H9 (cell line): ENCODE data around the gene EGFL6. TPM values are rescaled to one million over a fixed set of nuclear protein-coding genes. Genes with fewer than 3 reads are reported as not detected.

Experiments used
- DNase-seq: peaks from one replicate; pipeline ENCODE4 v3.0.0-alpha.2; 2017
- H2AFZ ChIP-seq: one replicate; pipeline ENCODE4 v1.6.1; 2013; ENCODE audit warnings: mild to moderate bottlenecking, low read length, control low read depth, moderate library complexity
- H2AK5ac ChIP-seq: 2 replicates; pipeline ENCODE4 v1.6.1; 2013; ENCODE audit warnings: low read length, control low read depth, mixed read lengths; ENCODE audit not compliant: insufficient read length
- H2BK120ac ChIP-seq: one replicate; pipeline ENCODE4 v1.6.1; 2013; ENCODE audit warnings: low read depth, mild to moderate bottlenecking, low read length, control low read depth, inconsistent platforms; ENCODE audit not compliant: poor library complexity, severe bottlenecking
- H2BK12ac ChIP-seq: 2 replicates; pipeline ENCODE4 v1.6.1; 2013; ENCODE audit warnings: low read length, control low read depth, mixed read lengths, low read depth; ENCODE audit not compliant: insufficient read length
- H2BK15ac ChIP-seq: 2 replicates; pipeline ENCODE4 v1.6.1; 2013; ENCODE audit warnings: low read depth, low read length, control low read depth
- H2BK20ac ChIP-seq: one replicate; pipeline ENCODE4 v1.6.1; 2013; ENCODE audit warnings: low read depth, mild to moderate bottlenecking, low read length, control low read depth, inconsistent platforms; ENCODE audit not compliant: poor library complexity, severe bottlenecking
- H2BK5ac ChIP-seq: 2 replicates; pipeline ENCODE4 v1.6.1; 2013; ENCODE audit warnings: low read length, control low read depth, mixed read lengths; ENCODE audit not compliant: insufficient read length
- H3K14ac ChIP-seq: 2 replicates; pipeline ENCODE4 v1.6.1; 2013; ENCODE audit warnings: low read length, control low read depth; ENCODE audit not compliant: insufficient read depth
- H3K18ac ChIP-seq: 2 replicates; pipeline ENCODE4 v1.6.1; 2013; ENCODE audit warnings: low read depth, mild to moderate bottlenecking, mixed read lengths, low read length, control low read depth; ENCODE audit not compliant: insufficient read length
- H3K23ac ChIP-seq: 2 replicates; pipeline ENCODE4 v1.6.1; 2013; ENCODE audit warnings: low read length, control low read depth, mixed read lengths, low read depth; ENCODE audit not compliant: insufficient read length
- H3K23me2 ChIP-seq: 2 replicates; pipeline ENCODE4 v1.6.1; 2013; ENCODE audit warnings: low read depth, mild to moderate bottlenecking, mixed read lengths, low read length, control low read depth; ENCODE audit not compliant: insufficient read length, poor library complexity, severe bottlenecking
- H3K27ac ChIP-seq: 2 replicates; pipeline ENCODE4 v1.5.1; 2013; ENCODE audit warnings: low read length, control low read depth, mixed read lengths, low read depth; ENCODE audit not compliant: insufficient read length
- H3K27me3 ChIP-seq: 2 replicates; pipeline ENCODE4 v1.6.1; 2013; ENCODE audit warnings: low read length, control low read depth, inconsistent platforms; ENCODE audit not compliant: insufficient read depth
- H3K4ac ChIP-seq: 2 replicates; pipeline ENCODE4 v1.6.1; 2013; ENCODE audit warnings: low read depth, mild to moderate bottlenecking, control low read depth, inconsistent platforms, low read length, moderate library complexity
- H3K4me1 ChIP-seq: 2 replicates; pipeline ENCODE4 v1.6.1; 2013; ENCODE audit warnings: low read length, control low read depth, inconsistent platforms; ENCODE audit not compliant: insufficient read depth
- H3K4me2 ChIP-seq: 2 replicates; pipeline ENCODE4 v1.6.1; 2013; ENCODE audit warnings: low read length, control low read depth, mixed read lengths; ENCODE audit not compliant: insufficient read length, insufficient read depth
- H3K56ac ChIP-seq: 2 replicates; pipeline ENCODE4 v1.6.1; 2013; ENCODE audit warnings: low read depth, mild to moderate bottlenecking, mixed read lengths, low read length, control low read depth; ENCODE audit not compliant: insufficient read length
- H3K79me1 ChIP-seq: 2 replicates; pipeline ENCODE4 v1.6.1; 2013; ENCODE audit warnings: low read depth, mild to moderate bottlenecking, moderate library complexity, low read length, control low read depth, inconsistent platforms; ENCODE audit not compliant: insufficient read depth, poor library complexity, severe bottlenecking
- H3K79me2 ChIP-seq: 2 replicates; pipeline ENCODE4 v1.6.1; 2013; ENCODE audit warnings: low read length, control low read depth, inconsistent platforms; ENCODE audit not compliant: insufficient read depth
- H3K9ac ChIP-seq: 2 replicates; pipeline ENCODE4 v1.6.1; 2013; ENCODE audit warnings: low read length, control low read depth, mixed read lengths; ENCODE audit not compliant: insufficient read length; ENCODE audit errors: extremely low read depth
- H3K9me3 ChIP-seq: one replicate; pipeline ENCODE4 v1.6.1; 2013; ENCODE audit warnings: low read depth, low read length, inconsistent platforms; ENCODE audit not compliant: control insufficient read depth
- H3T11ph ChIP-seq: one replicate; pipeline ENCODE4 v1.6.1; 2013; ENCODE audit warnings: mild to moderate bottlenecking, low read length, control low read depth, inconsistent platforms
- H4K20me1 ChIP-seq: one replicate; pipeline ENCODE4 v1.6.1; 2013; ENCODE audit not compliant: control insufficient read depth, insufficient read length, insufficient read depth
- H4K5ac ChIP-seq: 2 replicates; pipeline ENCODE4 v1.6.1; 2013; ENCODE audit warnings: low read depth, mild to moderate bottlenecking, mixed read lengths, low read length, control low read depth; ENCODE audit not compliant: insufficient read length
- H4K8ac ChIP-seq: replicated peaks from 2 replicates; pipeline ENCODE4 v1.6.1; 2013; ENCODE audit warnings: low read length, control low read depth, mixed read lengths, low read depth; ENCODE audit not compliant: insufficient read length
- H4K91ac ChIP-seq: 2 replicates; pipeline ENCODE4 v1.6.1; 2013; ENCODE audit warnings: low read depth, mild to moderate bottlenecking, moderate library complexity, mixed read lengths, low read length, control low read depth; ENCODE audit not compliant: insufficient read length
- H3K27ac Mint-ChIP-seq, 3 experiments: 2 replicates in 2 of 3; 3 replicates in 1 of 3; pipeline ENCODE4 v1.8.0; 2020 to 2021; ENCODE audit warnings: mixed read lengths in 3 of 3, mild to moderate bottlenecking in 1 of 3, moderate library complexity in 1 of 3
- H3K27me3 Mint-ChIP-seq: 2 replicates; pipeline ENCODE4 v1.8.0; 2021; ENCODE audit warnings: low read depth, mild to moderate bottlenecking, moderate library complexity, mixed read lengths
- H3K36me3 Mint-ChIP-seq, 3 experiments: 2 replicates in 2 of 3; 3 replicates in 1 of 3; pipeline ENCODE4 v1.8.0; 2020 to 2021; ENCODE audit warnings: low read depth in 3 of 3, mixed read lengths in 3 of 3; ENCODE audit not compliant: insufficient read depth in 1 of 3
- H3K4me1 Mint-ChIP-seq, 2 experiments: 2 replicates each; pipeline ENCODE4 v1.8.0; 2020; ENCODE audit warnings: mixed read lengths in 2 of 2
- H3K4me3 Mint-ChIP-seq, 2 experiments: 2 replicates in 1 of 2; 3 replicates in 1 of 2; pipeline ENCODE4 v1.8.0; 2020 to 2021; ENCODE audit warnings: mild to moderate bottlenecking in 2 of 2, mixed read lengths in 2 of 2, moderate library complexity in 1 of 2
- H3K9me3 Mint-ChIP-seq, 2 experiments: 2 replicates in 1 of 2; 3 replicates in 1 of 2; pipeline ENCODE4 v1.8.0; 2020; ENCODE audit warnings: mild to moderate bottlenecking in 2 of 2, mixed read lengths in 2 of 2, moderate library complexity in 1 of 2
- WGBS: extraction: QIAGEN DNeasy Blood & Tissue Kit; methylation state at CpG from one replicate; pipeline ENCODE4 v1.1.7; 2013; ENCODE audit warnings: missing lambda C conversion rate, low lambda C conversion rate, mixed read lengths; ENCODE audit not compliant: insufficient read length; ENCODE audit errors: extremely low coverage; 5-methylcytosine and 5-hydroxymethylcytosine counted together
- total RNA-seq: library from RNA; stranded (reverse); gene quantifications from 2 replicates; pipeline ENCODE4 v1.2.1, GENCODE V29; 2021
- TF ChIP-seq, protein P1 (sequence below): fragments of 200-600 bp; sonication (generic); conservative IDR thresholded peaks from 3 replicates; pipeline ENCODE4 v1.8.0; 2021; ENCODE audit warnings: antibody characterized with exemption, mild to moderate bottlenecking

EGFL6 gene
- total RNA-seq, 1 experiment from 2014 or later = 0.94 TPM

DNA sequence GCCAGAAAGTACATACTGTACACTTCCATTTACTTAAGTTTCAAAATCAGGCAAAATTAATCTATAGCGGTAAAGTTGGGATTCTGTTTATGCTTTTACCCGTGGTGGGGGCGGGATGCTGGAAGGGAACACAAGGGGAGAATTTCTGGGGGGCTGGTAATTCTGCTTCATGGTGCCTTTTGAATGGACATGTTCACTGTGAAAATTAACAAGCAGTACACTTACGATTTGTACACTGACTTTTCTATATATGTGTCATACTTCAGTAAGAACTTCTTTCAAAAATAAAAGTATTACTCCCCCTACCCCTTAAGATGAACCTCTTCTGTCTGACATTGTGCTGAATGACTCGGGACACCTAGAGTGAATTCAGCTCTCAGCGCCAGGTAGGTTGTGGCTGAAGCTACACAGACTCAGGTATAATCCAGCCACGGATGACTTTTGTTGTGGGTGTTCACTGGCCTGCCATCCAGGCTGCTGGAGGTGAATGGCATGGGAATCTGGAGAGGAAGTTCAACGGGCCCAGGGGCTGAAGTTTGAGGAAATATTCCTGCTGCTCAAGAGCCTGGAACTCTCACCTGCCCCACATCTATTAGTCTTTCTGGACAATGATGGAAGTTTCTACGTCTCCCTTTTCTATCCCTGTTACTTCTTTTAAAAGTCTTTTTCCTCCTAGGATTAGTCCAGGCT, 76.2 kb downstream of the EGFL6 start:
- Histone ChIP-seq H3K14ac (no peak overlapping the region), H4K8ac (no peak overlapping the region), H3K23me2 (no peaks in the 10 kb centered on the region), H3K18ac (no peak overlapping the region), H3K9ac (no peak overlapping the region), H2BK15ac (no peak overlapping the region), H3K56ac (no peak overlapping the region), H3K9me3 (no peaks in the 10 kb centered on the region), H3K27me3 (no peaks in the 10 kb centered on the region), H2AFZ (no peak overlapping the region), H3K4me2 (no peak overlapping the region), H3K4me1 (no peaks in the 10 kb centered on the region; the same call in 1 of the 2 replicates), H3K23ac (no peak overlapping the region), H2BK120ac (no peak overlapping the region), H4K91ac (no peak overlapping the region), H2BK20ac (no peak overlapping the region), H4K20me1 (no peaks in the 10 kb centered on the region), H2BK12ac (no peak overlapping the region), H3K4ac (no peak overlapping the region), H4K5ac (no peak overlapping the region), H3K27ac (no peak overlapping the region), H2AK5ac (no peak overlapping the region), H3K79me1 (no peaks in the 10 kb centered on the region), H3K79me2 (no peaks in the 10 kb centered on the region), H3T11ph (no peak overlapping the region), H2BK5ac (no peak overlapping the region)
- no peak for DNase-seq
- Mint-ChIP-seq H3K4me1 (peaks cover 6 to 7% of the 10 kb centered on the region in 2 experiments; a peak in 3 of 4 replicates), H3K27ac (peak overlapping the region in 1 of 3 experiments; percentile 72; a peak in 3 of 7 replicates), H3K36me3 (no peaks in the 10 kb centered on the region; a peak in 1 of 7 replicates), H3K9me3 (peaks cover 30 to 37% of the 10 kb centered on the region in 2 experiments), H3K4me3 (no peak overlapping the region), H3K27me3 (no peaks in the 10 kb centered on the region)
- TF ChIP-seq, protein P1, sequence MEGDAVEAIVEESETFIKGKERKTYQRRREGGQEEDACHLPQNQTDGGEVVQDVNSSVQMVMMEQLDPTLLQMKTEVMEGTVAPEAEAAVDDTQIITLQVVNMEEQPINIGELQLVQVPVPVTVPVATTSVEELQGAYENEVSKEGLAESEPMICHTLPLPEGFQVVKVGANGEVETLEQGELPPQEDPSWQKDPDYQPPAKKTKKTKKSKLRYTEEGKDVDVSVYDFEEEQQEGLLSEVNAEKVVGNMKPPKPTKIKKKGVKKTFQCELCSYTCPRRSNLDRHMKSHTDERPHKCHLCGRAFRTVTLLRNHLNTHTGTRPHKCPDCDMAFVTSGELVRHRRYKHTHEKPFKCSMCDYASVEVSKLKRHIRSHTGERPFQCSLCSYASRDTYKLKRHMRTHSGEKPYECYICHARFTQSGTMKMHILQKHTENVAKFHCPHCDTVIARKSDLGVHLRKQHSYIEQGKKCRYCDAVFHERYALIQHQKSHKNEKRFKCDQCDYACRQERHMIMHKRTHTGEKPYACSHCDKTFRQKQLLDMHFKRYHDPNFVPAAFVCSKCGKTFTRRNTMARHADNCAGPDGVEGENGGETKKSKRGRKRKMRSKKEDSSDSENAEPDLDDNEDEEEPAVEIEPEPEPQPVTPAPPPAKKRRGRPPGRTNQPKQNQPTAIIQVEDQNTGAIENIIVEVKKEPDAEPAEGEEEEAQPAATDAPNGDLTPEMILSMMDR = no peak
- no CpG with 5 or more reads among the region's 9 CpGs for WGBS
